Measurements from ENCODE around the gene RSPH9. TPM values are rescaled to one million over a fixed set of nuclear protein-coding genes. Genes with fewer than 3 reads are reported as not detected.

The RSPH9 gene
- total RNA-seq, 1 donor: 0.18 TPM

- peak; percentile 56 for DNase-seq (ENCODE audit: low read depth)
- H3K4me3 ChIP-seq (ENCODE audit: low read depth, low read length): no peak overlapping the region
- TF ChIP-seq CTCF (IDR thresholded peaks at IDR 0.05; ENCODE audit: insufficient read depth, low read length): no peak
Measured at GRCh38 chr6:43717822-43718221, 73.0 kb downstream of the RSPH9 start.

- H3K4me3 ChIP-seq (ENCODE audit: low read depth, low read length): no peak overlapping the region
- DNase-seq (ENCODE audit: low read depth): no peak
- TF ChIP-seq CTCF (IDR thresholded peaks at IDR 0.05; ENCODE audit: insufficient read depth, low read length): no peak
Measured at GRCh38 chr6:43718387-43719105, 73.7 kb downstream of the RSPH9 start.

- no peak for TF ChIP-seq CTCF (IDR thresholded peaks at IDR 0.05; ENCODE audit: insufficient read depth, low read length)
- H3K4me3 ChIP-seq (ENCODE audit: low read depth, low read length): no peak overlapping the region
- no peak for DNase-seq (ENCODE audit: low read depth)
Measured at GRCh38 chr6:43719511-43719910, 74.7 kb downstream of the RSPH9 start.

GRCh38 chr6:43720999-43721398 is 76.2 kb downstream of the RSPH9 start:
- H3K4me3 ChIP-seq (ENCODE audit: low read depth, low read length): no peak overlapping the region
- no peak for DNase-seq (ENCODE audit: low read depth)
- no peak for TF ChIP-seq CTCF (IDR thresholded peaks at IDR 0.05; ENCODE audit: insufficient read depth, low read length)

Other genes starting within 250 kb of the RSPH9 start
- 12.0 and 25.8 TPM in 2 replicates for gene ABCC10, start 217.5 kb upstream of the RSPH9 start, total RNA-seq (ENCODE audit: low replicate concordance)
- gene DLK2, start 189.5 kb upstream of the RSPH9 start, total RNA-seq (ENCODE audit: low replicate concordance): 0.36 and 0.98 TPM in 2 replicates
- 14.2 and 24.4 TPM in 2 replicates for gene TJAP1, start 167.5 kb upstream of the RSPH9 start, total RNA-seq (ENCODE audit: low replicate concordance)
- 0.63 and 0.98 TPM in 2 replicates for gene LRRC73, start 134.7 kb upstream of the RSPH9 start, total RNA-seq (ENCODE audit: low replicate concordance)
- 71.6 and 94.4 TPM in 2 replicates for gene YIPF3, start 128.1 kb upstream of the RSPH9 start, total RNA-seq (ENCODE audit: low replicate concordance)
- 27.0 and 45.7 TPM in 2 replicates for gene POLR1C, start 127.9 kb upstream of the RSPH9 start, total RNA-seq (ENCODE audit: low replicate concordance)
- 17.6 and 29.0 TPM in 2 replicates for gene XPO5, start 69.0 kb upstream of the RSPH9 start, total RNA-seq (ENCODE audit: low replicate concordance)
- 12.4 and 30.6 TPM in 2 replicates for gene POLH, start 68.9 kb upstream of the RSPH9 start, total RNA-seq (ENCODE audit: low replicate concordance)
- 32.5 and 61.2 TPM in 2 replicates for gene GTPBP2, start 15.8 kb upstream of the RSPH9 start, total RNA-seq (ENCODE audit: low replicate concordance)
- 8.3 and 20.6 TPM in 2 replicates for gene MAD2L1BP, start 9.2 kb upstream of the RSPH9 start, total RNA-seq (ENCODE audit: low replicate concordance)
- gene MRPS18A, start 42.8 kb downstream of the RSPH9 start, total RNA-seq (ENCODE audit: low replicate concordance): 22.6 and 32.4 TPM in 2 replicates
- 98.9 and 163 TPM in 2 replicates for gene VEGFA, start 125.2 kb downstream of the RSPH9 start, total RNA-seq (ENCODE audit: low replicate concordance)

Measured in fibroblast of the aortic adventitia (primary cell).